ENCODE results near the gene CCDC85B.

Gene CCDC85B

GRCh38 chr11:65871811-65872548, 18.5 kb upstream of the CCDC85B start:
- peak overlapping the region; percentile 78 for H3K4me3 ChIP-seq (ENCODE audit: low read depth, low read length)
- TF ChIP-seq CTCF (IDR thresholded peaks at IDR 0.05; ENCODE audit: low read depth, low read length), result no peak

GRCh38 chr11:65872586-65873317, 17.7 kb upstream of the CCDC85B start, which contains the start of gene EFEMP2:
EFEMP2 (minus strand) TSS chr11:65872800; CDS start chr11:65872354, 446 bp downstream.
- TF ChIP-seq CTCF (IDR thresholded peaks at IDR 0.05; ENCODE audit: low read depth, low read length), result no peak
- H3K4me3 ChIP-seq (ENCODE audit: low read depth, low read length), result peak within 1 kb of the TSS; percentile 78

- TF ChIP-seq CTCF (IDR thresholded peaks at IDR 0.05; ENCODE audit: low read depth, low read length), result no peak
- H3K4me3 ChIP-seq (ENCODE audit: low read depth, low read length), result peak overlapping the region; percentile 78
Measured at GRCh38 chr11:65873318-65874156, 16.9 kb upstream of the CCDC85B start.

- no peak for TF ChIP-seq CTCF (IDR thresholded peaks at IDR 0.05; ENCODE audit: low read depth, low read length)
- no peak within 1 kb of the TSS for H3K4me3 ChIP-seq (ENCODE audit: low read depth, low read length)
Measured at GRCh38 chr11:65879617-65880016, 10.9 kb upstream of the CCDC85B start, which contains the start of gene CTSW. CTSW (plus strand) TSS chr11:65879837; CDS start chr11:65879855, 18 bp downstream.

- no peak overlapping the region for H3K4me3 ChIP-seq (ENCODE audit: low read depth, low read length)
- TF ChIP-seq CTCF (IDR thresholded peaks at IDR 0.05; ENCODE audit: low read depth, low read length), result no peak
Measured at GRCh38 chr11:65880027-65880426, 10.4 kb upstream of the CCDC85B start.

GRCh38 chr11:65880844-65881421, 9.5 kb upstream of the CCDC85B start:
- no peak overlapping the region for H3K4me3 ChIP-seq (ENCODE audit: low read depth, low read length)
- TF ChIP-seq CTCF (IDR thresholded peaks at IDR 0.05; ENCODE audit: low read depth, low read length), result no peak
